HepG2 (cell line): ENCODE measurements around the gene MFSD6. TPM values are rescaled to one million over a fixed set of nuclear protein-coding genes. Genes with fewer than 3 reads are reported as not detected.

ENCODE experiments used
- ATAC-seq: fragments of 200-7000 bp; cut with Tn5 transposase; 3 replicates; pipeline ENCODE4 v1.9.1; 2020; ENCODE audit warnings: mild to moderate bottlenecking, moderate library complexity
- BruUV-seq: library from RNA; stranded (reverse); fragments of 400-500 nt; replicated peaks from 2 replicates; lab custom pipeline; 2021; lab: Mats Ljungman, UMichigan
- CTCF ChIA-PET: fragments of 300-600 bp; formaldehyde crosslinking; extraction: SDS; loops from one replicate; lab custom pipeline; 2021; ENCODE audit warnings: low total read pairs, inconsistent platforms, low intra/inter-chr PET ratio; lab: Yijun Ruan, JAX
- POLR2A ChIA-PET: fragments of 350-600 bp; sonication (Branson Sonifier 250); formaldehyde crosslinking; loops from one replicate; lab custom pipeline; 2020; ENCODE audit warnings: antibody characterized with exemption, inconsistent platforms; lab: Yijun Ruan, JAX
- DNase-seq: peaks from one replicate; pipeline ENCODE4 v3.0.0-alpha.2; 2015; ENCODE audit warnings: low spot score
- FAIRE-seq: peaks from 3 replicates; lab custom pipeline; 2011; peaks lifted over from hg19 to GRCh38; lab: Jason Lieb, UNC
- H2AFZ ChIP-seq: one replicate; pipeline ENCODE4 v1.6.1; 2011; ENCODE audit warnings: low read length, inconsistent platforms
- H3K27ac ChIP-seq: fragments of 300-600 bp; 3 replicates; pipeline ENCODE4 v1.8.0; 2011; ENCODE audit warnings: mixed run types, mild to moderate bottlenecking, mixed read lengths, low read length, inconsistent platforms; ENCODE audit not compliant: insufficient read depth; ENCODE audit errors: extremely low read length
- H3K27me3 ChIP-seq, 2 experiments: fragments of 200-600 bp in 1 of 2; 2 replicates in 1 of 2; 3 replicates in 1 of 2; pipeline versions ENCODE4 v1.6.0 to v1.8.0; 2011; ENCODE audit warnings: low read length in 2 of 2, mild to moderate bottlenecking in 2 of 2, moderate library complexity in 2 of 2, inconsistent platforms in 1 of 2; ENCODE audit not compliant: insufficient read depth in 2 of 2, control insufficient read depth in 1 of 2
- H3K36me3 ChIP-seq, 2 experiments: fragments of 200-600 bp in 1 of 2; replicated peaks in 1 of 2; 2 replicates in 1 of 2; 3 replicates in 1 of 2; pipeline versions ENCODE4 v1.5.1 to v1.8.0; 2011; ENCODE audit warnings: low read length in 2 of 2, inconsistent platforms in 1 of 2; ENCODE audit not compliant: insufficient read depth in 2 of 2, control insufficient read depth in 1 of 2
- H3K4me1 ChIP-seq: 2 replicates; pipeline ENCODE4 v1.5.1; 2012; ENCODE audit warnings: low read length, inconsistent platforms; ENCODE audit not compliant: insufficient read depth
- H3K4me2 ChIP-seq: 2 replicates; pipeline ENCODE4 v1.6.0; 2011; ENCODE audit warnings: low read depth, low read length, inconsistent platforms
- H3K4me3 ChIP-seq, 3 experiments: fragments of 200-600 bp in 1 of 3; sonication (generic), shearing (Covaris generic) in 1 of 3; replicated peaks in 1 of 3; 2 replicates each; pipeline ENCODE4 v1.5.1; 2011 to 2016; ENCODE audit warnings: low read length in 3 of 3, inconsistent platforms in 2 of 3, low read depth in 2 of 3, mild to moderate bottlenecking in 2 of 3, control low read depth in 1 of 3, mixed read lengths in 1 of 3; ENCODE audit not compliant: insufficient read depth in 1 of 3
- H3K79me2 ChIP-seq: one replicate; pipeline ENCODE4 v1.6.1; 2011; ENCODE audit warnings: low read length, inconsistent platforms; ENCODE audit not compliant: insufficient read depth
- H3K9ac ChIP-seq: 2 replicates; pipeline ENCODE4 v1.6.0; 2011; ENCODE audit warnings: mild to moderate bottlenecking, low read depth, low read length, inconsistent platforms; ENCODE audit not compliant: insufficient read depth
- H3K9me3 ChIP-seq: 2 replicates; pipeline ENCODE4 v1.5.1; 2012; ENCODE audit warnings: mild to moderate bottlenecking, low read length
- H4K20me1 ChIP-seq: 2 replicates; pipeline ENCODE4 v1.6.0; 2011; ENCODE audit warnings: inconsistent platforms, mild to moderate bottlenecking, low read length, moderate library complexity; ENCODE audit not compliant: insufficient read depth
- ATF2 ChIP-seq: sonication (generic); formaldehyde crosslinking; IDR thresholded peaks from 2 replicates; pipeline ENCODE4 v1.4.0; 2020; ENCODE audit warnings: missing genetic modification reagents
- CBFB ChIP-seq: sonication (generic); formaldehyde crosslinking; IDR thresholded peaks from 2 replicates; pipeline ENCODE4 v1.4.0; 2020; ENCODE audit warnings: missing genetic modification reagents
- CCAR2 ChIP-seq: fragments of 200-400 bp; formaldehyde crosslinking; optimal IDR thresholded peaks from 2 replicates; pipeline ENCODE3; 2018; ENCODE audit warnings: low read depth, mild to moderate bottlenecking, low read length, moderate library complexity
- DNMT1 ChIP-seq: sonication (generic); formaldehyde crosslinking; IDR thresholded peaks from 2 replicates; pipeline ENCODE4 v1.5.1; 2020; ENCODE audit warnings: mild to moderate bottlenecking, missing genetic modification reagents
- LRRFIP1 ChIP-seq: sonication (generic); formaldehyde crosslinking; conservative IDR thresholded peaks from 2 replicates; pipeline ENCODE4 v1.4.0; 2020; ENCODE audit warnings: missing genetic modification reagents
- MAFF ChIP-seq: IDR thresholded peaks from 2 replicates; pipeline ENCODE4 v1.6.1; 2011; ENCODE audit warnings: low read depth, low read length, improper control_type of control experiment
- MLLT10 ChIP-seq: sonication (generic); formaldehyde crosslinking; IDR thresholded peaks from 2 replicates; pipeline ENCODE4 v1.4.0; 2020; ENCODE audit warnings: missing genetic modification reagents
- NFYB ChIP-seq: sonication (generic); formaldehyde crosslinking; IDR thresholded peaks from 2 replicates; pipeline ENCODE4 v1.4.0; 2020; ENCODE audit warnings: missing genetic modification reagents
- PCBP1 ChIP-seq: fragments of 200-400 bp; formaldehyde crosslinking; IDR thresholded peaks from 2 replicates; pipeline ENCODE4 v1.6.1; 2017; ENCODE audit warnings: mild to moderate bottlenecking, low read depth, low read length, borderline replicate concordance
- RFX1 ChIP-seq: fragments of 450-650 bp; IDR thresholded peaks from 2 replicates; pipeline ENCODE4 v1.6.1; 2017
- SIN3B ChIP-seq: fragments of 150-350 bp; IDR thresholded peaks from 2 replicates; pipeline ENCODE4 v1.6.1; 2014; ENCODE audit warnings: low read length
- ZC3H13 ChIP-seq: sonication (generic); formaldehyde crosslinking; IDR thresholded peaks from 2 replicates; pipeline ENCODE4 v1.8.1; 2023; ENCODE audit warnings: mild to moderate bottlenecking, missing genetic modification reagents, moderate library complexity
- ZMYM4 ChIP-seq: sonication (generic); formaldehyde crosslinking; IDR thresholded peaks from 2 replicates; pipeline ENCODE4 v1.8.1; 2023; ENCODE audit warnings: mild to moderate bottlenecking, missing genetic modification reagents
- ZNF597 ChIP-seq: sonication (generic); formaldehyde crosslinking; IDR thresholded peaks from 2 replicates; pipeline ENCODE4 v1.5.0; 2020; ENCODE audit warnings: missing genetic modification reagents
- WGBS: methylation state at CpG from one replicate; pipeline ENCODE4 v1.1.6; 2017; ENCODE audit warnings: low lambda C conversion rate; 5-methylcytosine and 5-hydroxymethylcytosine counted together
- in situ Hi-C: cut with HindIII; loops from 2 replicates; pipeline ENCODE4 v1.10.0; 2017; ENCODE audit warnings: low pct_unique_long_range_greater_than_20kb; ENCODE audit not compliant: extremely low pct_ligation_motif_present
- intact Hi-C: fragments of 100-400 bp; cut with micrococcal nuclease; formaldehyde crosslinking; loops from one replicate; pipeline ENCODE4 v1.10.0; 2022; ENCODE audit not compliant: unreplicated experiment
- polyA plus RNA-seq, 8 experiments: library from polyadenylated mRNA; depleted of rRNA in 3 of 8; stranded (reverse) in 7 of 8; unstranded in 1 of 8; fragments of >200 nt; fragmentation: Illumina TruSeq in 4 of 8; extraction: Trizol in 4 of 8; gene quantifications; 2 replicates each; pipeline versions ENCODE4 v1.2.1 to v1.2.3, GENCODE V29; 2011 to 2016; ENCODE audit warnings: low read depth in 4 of 8, missing spikeins in 1 of 8, mixed read lengths in 1 of 8; ENCODE audit not compliant: insufficient read depth in 1 of 8
- total RNA-seq, 5 experiments: library from RNA; depleted of rRNA; stranded (reverse); fragments of >200 nt; fragmentation: Illumina TruSeq; extraction: Trizol; gene quantifications; 2 replicates each; pipeline ENCODE4 v1.2.3, GENCODE V29; 2016; ENCODE audit warnings: low read depth in 1 of 5
- TF ChIP-seq, protein P1 (sequence below): sonication (generic); formaldehyde crosslinking; IDR thresholded peaks from 2 replicates; pipeline ENCODE4 v1.4.0; 2020; ENCODE audit warnings: mild to moderate bottlenecking, missing genetic modification reagents

Gene MFSD6
- total and polyA plus RNA-seq, 2 of the 13 experiments (the other 11 are each of a cell fraction or from before 2014, with no cell fraction given) = 0.92 to 1.4 TPM

DNA sequence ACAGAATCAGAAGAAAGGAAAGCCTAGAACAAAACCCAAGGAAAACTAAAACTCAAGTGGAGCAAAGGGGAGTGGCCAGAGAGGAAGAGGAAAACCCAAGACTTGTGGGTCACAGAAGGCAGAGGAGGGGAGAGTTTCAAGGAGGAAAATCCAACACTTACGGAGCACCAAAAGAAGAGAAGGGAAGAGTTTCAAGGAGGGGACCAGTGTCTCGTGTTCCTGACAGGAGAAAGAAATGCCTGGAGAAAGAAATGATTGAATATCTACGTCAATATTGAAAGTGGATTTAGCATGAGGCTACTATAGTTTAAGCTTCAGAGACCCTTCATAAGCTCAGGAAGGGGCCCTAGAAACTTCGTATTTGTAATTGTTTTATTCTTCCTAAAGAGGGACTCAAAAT lies 1.4 kb upstream of the MFSD6 start:
- Histone ChIP-seq H3K4me3 (no peak overlapping the region), H3K9ac (no peak overlapping the region), H3K4me2 (no peak overlapping the region), H3K4me1 (peaks cover 14% of the 10 kb centered on the region), H3K27ac (no peak overlapping the region), H3K27me3 (peaks cover 5 to 35% of the 10 kb centered on the region in 2 experiments), H3K9me3 (no peaks in the 10 kb centered on the region), H3K36me3 (no peaks in the 10 kb centered on the region), H2AFZ (no peak overlapping the region), H4K20me1 (no peaks in the 10 kb centered on the region), H3K79me2 (no peaks in the 10 kb centered on the region)
- no peak for TF ChIP-seq CCAR2
- TF ChIP-seq, protein P1, sequence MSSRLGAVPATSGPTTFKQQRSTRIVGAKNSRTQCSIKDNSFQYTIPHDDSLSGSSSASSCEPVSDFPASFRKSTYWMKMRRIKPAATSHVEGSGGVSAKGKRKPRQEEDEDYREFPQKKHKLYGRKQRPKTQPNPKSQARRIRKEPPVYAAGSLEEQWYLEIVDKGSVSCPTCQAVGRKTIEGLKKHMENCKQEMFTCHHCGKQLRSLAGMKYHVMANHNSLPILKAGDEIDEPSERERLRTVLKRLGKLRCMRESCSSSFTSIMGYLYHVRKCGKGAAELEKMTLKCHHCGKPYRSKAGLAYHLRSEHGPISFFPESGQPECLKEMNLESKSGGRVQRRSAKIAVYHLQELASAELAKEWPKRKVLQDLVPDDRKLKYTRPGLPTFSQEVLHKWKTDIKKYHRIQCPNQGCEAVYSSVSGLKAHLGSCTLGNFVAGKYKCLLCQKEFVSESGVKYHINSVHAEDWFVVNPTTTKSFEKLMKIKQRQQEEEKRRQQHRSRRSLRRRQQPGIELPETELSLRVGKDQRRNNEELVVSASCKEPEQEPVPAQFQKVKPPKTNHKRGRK (CRISPR knock-in tag) = no peak
- TF ChIP-seq DNMT1 (CRISPR knock-in tag) = no peak
- no peak for TF ChIP-seq SIN3B
- no peak for TF ChIP-seq MLLT10
- TF ChIP-seq NFYB = no peak
- no peak for TF ChIP-seq LRRFIP1 (CRISPR knock-in tag)
- no peak for TF ChIP-seq PCBP1
- no peak for TF ChIP-seq ZNF597
- no peak for TF ChIP-seq CBFB
- no peak for TF ChIP-seq ATF2 (CRISPR knock-in tag)
- no peak for TF ChIP-seq RFX1
- no peak for TF ChIP-seq ZMYM4 (CRISPR knock-in tag)
- TF ChIP-seq MAFF = no peak
- no peak for TF ChIP-seq ZC3H13
- in situ Hi-C loops = no loop called here
- BruUV-seq = no TSS peak
- ChIA-PET POLR2A (no interaction called here), CTCF (no interaction called here)
- ATAC-seq = no peak
- WGBS = 56% methylated on average over 4 of the region's 4 CpGs
- DNase-seq = no peak
- FAIRE-seq = no peak
- intact Hi-C loops = no loop called here
